ENCODE measurements around the gene VPS37D.

Gene VPS37D

DNA sequence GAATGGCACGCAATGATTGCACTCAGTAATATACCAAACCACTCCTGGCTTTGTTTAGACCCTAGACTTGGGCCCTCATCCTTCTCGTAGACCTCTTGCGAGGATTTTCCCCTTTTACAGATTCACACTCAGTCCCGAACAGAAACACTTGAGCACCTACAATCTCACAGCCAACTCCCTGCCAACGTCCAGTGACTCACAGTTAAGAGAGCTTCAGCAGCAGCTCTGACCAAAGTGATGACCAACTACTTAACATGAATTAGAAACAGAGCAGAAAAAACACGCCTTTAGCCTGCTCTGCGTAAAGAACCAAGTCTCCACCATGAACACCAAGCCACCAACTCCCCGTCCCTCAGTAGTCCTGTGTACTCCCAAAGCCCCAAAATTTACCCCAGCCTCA, 13.4 kb downstream of the VPS37D start:
- no peak for DNase-seq

DNA sequence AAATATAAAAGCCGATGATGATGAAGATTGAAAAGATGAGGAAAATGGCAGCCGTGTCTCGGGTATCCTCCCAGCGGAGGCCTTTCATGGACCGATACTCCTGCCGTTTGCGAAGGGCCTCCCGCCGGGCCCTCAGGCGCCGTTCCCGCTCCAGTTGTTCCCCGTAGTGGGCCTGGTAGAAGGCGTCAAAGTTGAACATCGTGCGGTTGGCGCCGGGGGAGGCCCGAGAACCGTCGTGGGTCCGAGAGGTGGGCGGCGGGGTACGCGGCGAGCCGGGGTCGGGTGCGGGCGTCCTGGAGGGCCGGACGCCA, 15.1 kb downstream of the VPS37D start:
- DNase-seq, result no peak

DNA sequence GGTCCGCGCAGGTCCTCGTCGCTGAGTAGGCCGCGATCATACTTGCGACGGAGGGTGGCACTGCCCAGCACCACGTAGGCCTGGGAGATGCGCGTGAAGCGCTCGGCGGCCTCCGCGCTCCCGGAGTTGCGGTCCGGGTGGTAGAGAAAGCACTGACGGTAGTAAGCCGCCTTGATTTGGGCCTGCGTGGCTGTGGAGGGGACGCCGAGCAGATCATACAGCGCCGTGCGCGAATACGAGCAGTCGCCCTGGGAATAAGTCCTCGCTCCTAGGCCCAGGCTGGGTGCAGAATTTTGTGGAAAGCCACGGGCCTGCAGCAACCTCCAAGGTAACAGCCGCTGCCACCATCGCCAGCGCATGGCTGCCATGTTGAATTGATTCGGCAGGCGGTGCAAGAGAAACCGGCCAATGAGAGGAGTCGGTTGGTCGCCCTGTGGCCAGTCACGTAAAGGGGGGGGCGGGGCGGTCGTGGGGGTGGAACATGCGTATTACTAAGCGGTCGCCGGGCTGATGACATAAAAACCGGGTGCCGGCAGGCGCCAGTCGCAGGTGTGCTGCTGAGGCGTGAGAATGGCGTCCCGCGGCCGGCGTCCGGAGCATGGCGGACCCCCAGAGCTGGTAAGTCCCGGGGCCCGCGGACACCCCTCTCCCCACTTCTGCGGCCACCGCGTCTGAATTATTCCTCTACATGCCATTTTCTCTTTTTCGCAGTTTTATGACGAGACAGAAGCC, 15.6 kb downstream of the VPS37D start, which contains the start of the genes BUD23 and DNAJC30:
Gene BUD23 (plus strand): TSS at position 542 of the 732 bp plus-strand sequence. CDS start 29 bp downstream, at position 571.
Gene DNAJC30 (minus strand): TSS at position 398 of the 732 bp plus-strand sequence. CDS start 30 bp downstream, at position 368.
- DNase-seq, result peak; percentile 61 to 80

DNA sequence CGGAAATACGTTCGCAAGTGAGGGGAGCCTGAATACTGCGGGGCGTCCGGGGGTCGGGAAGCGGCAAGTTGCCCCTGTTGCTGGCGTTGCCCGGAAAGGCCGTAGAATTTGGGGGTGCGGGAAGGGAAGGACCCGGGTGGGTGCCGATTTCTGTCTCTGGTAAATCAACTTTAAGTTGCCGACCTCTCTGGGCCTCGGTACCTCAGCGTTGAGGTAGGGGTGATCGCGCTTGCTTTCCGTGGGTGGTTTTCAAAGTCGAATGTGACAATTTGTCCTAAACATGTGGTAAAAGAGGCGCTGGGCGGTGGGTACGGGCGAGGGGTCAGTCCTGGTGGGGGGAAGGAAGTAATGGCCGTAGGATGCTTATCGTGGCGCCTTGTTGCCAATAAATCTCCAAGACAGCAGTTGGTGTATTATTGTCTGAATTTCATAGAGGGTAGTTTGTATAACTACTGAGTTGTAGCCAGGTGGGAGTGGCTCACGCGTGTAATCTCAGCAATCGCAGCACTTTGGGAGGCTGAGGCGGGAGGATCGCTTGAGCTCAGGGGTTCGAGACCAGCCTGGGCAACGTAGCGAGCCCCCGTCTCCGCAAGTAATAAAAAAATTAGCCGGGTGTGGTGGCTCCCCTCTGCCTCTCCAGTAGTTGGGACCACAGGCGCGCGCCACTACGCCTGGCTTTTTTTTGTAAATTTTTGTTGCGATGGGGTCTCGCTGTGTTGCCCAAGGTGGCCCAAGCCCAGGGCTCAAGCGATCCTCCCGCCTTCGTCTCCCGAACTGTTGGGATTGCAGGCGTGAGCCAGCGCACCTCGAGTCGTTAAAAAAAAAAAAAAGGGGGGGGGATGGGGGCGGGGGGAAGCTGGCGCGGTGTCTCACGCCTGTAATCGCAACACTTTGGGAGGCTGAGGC, 16.4 kb downstream of the VPS37D start:
- no peak for DNase-seq

DNA sequence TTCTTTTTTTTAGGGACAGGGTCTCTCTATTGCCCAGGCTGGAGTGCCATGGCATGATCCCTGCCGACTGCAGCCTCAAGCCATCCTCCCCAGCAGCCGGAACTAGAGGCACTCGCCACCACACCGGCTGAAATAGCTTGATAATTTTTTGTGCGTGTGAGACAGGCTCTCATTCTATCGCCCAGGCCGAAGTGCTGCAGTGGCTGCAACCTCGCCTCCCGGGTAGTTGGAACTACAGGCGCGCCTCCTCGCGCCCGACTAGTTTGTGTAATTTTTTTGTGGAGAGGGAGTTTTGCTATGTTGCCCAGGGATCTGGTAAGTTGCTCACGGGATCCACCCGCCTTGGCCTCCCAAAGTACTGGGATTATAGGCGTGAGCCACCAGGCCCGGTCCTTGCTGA, 17.7 kb downstream of the VPS37D start:
- DNase-seq, result no peak

DNA sequence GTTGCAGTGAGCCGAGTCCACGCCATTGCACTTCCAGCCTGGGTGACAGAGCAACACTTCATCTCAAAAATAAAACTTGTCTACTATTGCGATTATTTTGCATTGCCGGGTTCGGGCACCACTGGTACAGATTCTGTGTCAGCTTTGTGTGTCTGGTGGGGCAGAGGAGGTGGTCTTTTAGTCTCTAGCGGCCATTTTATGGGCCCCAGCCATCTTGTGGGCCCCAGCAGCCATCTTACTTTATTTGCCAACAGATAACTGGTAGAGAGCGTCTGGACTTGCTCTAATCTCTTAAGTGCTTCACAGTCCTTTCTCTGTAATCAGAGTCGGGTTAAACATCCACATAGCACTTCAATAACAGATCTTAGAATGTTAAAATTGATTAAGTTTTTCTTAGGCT, 20.7 kb downstream of the VPS37D start:
- no peak for DNase-seq

DNA sequence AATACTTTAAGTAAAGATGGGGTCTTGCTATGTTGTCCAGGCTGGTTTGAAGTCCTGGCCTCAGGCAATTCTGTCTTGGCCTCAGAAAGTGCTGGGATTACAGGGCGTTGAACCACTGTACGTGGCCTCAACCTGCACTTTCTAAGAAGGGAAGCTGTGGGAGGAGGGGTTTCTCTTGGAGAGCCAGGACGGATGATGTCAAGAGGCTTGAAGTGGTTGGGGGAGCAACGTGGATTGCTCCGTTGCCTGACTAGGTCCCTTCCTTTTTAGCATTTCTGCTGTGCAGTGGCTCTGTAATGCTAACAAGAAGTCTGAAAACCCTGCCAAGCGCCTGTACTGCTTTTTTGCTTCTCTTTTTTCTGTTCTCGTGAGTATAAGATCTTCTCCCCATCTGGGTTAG, 23.0 kb downstream of the VPS37D start:
- DNase-seq, result no peak

DNA sequence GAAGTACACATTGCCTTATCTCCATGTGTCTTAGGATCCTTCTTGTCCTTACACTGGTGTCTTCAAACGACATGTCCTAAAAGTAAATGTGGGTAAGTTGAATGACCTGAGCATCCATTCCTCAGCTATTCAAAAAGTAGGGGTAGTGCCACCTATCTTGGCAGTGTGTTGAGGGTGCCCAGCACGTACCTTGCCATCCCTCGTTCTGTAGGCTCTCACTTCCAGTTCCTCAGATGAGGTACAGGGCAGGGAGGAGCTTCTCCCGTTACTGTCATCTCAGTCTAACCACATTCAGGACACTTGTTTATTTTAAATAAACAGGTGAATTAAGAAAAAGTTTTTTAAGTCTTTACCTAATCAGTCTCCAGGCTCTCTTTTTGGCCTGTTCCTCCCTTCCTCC, 28.7 kb downstream of the VPS37D start:
- no peak for DNase-seq

DNA sequence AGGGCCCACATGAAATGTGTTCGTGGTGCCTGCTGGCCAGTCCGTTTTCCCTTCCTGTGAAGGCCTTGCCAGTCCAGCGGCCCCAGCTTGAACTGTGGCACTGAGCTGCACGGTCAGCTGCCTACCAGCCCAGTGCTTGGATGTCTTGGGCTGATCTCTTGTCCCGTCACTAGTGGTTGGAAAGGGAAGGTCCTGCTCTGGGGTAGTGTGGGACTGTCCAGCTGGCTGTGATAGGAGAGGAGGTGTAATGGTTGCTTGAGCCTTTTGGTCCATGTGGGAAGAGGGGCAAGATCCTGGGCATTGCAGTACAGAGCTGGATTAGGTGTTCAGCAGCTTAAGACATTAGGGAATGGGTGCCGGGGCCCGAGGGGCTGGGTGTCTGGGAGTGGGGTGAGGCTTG, 30.8 kb downstream of the VPS37D start:
- DNase-seq, result no peak

DNA sequence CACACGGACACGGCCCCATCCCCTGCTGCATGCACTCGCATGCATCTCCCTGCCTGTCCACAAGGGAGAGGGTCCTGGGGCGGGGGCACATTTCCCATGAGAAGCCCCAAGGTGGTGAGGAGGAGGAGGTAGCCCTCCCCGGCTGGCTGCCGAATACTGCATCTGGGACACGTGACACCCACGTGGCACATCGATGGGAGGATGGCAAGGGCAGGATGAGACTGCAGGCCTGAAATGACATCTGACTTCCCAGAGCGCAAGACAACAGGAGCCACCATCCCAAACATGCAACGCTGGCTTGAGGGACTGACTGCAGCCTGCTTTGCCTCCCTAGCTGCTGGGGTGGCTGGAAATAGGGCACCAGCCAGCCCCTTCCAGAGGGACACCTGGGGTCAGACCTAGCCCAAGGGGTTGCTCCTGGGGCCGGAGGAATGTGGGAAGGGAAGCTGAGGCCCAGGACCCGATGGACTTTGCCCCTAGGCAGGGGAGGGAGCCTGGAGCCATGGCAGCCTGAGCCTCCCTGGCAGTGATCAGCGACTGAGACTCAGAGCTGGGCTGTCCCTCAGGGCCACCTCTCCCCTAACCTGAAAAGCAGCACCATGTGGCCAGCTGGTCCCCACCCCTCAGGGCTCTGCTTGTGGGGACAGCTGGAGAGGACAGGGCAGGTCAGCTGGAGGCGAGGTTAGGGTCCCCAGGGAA, 31.9 kb downstream of the VPS37D start:
- no peak for DNase-seq

DNA sequence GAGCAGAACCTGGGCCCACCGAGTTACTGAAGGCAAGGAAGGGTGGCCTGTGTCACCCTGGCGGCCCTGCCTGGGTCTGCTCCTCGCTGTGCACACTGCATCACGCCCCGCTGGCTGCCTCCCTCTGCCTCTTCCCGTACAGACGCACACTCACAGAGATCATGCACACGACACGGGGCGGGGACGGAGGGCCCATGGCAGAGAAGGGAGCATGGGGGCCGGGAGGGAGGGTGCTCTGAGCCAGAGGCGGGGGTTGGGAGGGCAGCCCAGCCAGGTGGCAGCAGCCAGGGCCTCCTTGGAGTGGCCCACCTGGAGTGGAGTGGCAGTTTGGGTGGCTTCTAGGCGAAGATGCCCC, 32.4 kb downstream of the VPS37D start:
- no peak for DNase-seq

DNA sequence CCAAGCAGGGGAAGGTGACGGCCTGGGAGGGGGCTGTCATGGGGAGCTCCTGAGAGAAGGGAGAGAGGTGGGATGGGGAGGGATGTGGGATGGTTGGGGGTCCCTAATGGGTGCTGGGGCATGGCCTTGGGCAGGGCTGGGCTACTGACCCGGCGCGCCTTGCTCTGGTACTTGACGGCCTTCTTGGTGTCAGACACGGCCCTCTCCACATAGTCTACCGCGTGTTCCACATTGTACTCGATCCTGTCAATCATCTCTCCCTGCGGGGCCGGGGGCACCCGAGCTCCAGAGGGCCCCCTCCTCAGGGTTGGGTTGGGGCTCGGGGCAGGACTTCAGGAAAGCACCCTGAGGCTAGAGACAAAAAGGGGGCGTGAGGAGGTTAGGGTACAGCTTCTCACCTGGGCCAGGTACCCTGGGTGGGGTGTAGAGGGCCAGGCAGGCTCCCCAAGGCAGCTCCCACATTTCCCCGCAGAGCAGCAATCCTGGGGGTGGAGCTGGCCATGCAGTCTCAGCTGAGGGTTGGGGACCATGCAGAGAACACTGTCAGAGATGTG, 33.0 kb downstream of the VPS37D start:
- DNase-seq, result no peak

DNA sequence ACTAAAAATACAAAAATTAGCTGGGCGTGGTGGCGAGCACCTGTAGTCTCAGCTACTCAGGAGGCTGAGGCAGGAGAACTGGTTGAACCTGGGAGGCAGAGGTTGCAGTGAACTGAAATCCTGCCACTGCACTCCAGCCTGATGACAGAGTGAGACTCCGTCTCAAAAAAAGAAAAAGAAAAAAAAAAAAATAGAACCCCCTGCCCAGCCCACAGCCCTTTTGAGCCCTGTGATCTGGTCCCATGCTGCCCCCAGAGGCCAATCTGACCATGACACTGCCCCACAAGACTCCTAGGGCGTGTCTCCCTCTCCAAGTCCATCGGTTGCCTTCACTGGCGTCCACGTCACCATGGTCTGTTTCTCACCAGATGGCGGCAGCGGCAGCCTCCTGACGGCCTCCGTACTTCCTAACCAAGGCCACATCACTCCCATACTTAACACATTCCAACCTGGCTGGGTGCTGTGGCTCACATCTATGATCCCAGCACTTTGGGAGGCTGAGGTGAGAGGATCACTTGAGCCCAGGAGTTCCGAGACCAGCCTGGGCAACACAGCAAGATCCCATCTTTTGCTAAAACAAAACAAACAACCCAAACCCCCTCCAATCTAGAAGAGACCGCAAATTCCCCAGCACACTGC, 33.8 kb downstream of the VPS37D start:
- DNase-seq, result no peak

DNA sequence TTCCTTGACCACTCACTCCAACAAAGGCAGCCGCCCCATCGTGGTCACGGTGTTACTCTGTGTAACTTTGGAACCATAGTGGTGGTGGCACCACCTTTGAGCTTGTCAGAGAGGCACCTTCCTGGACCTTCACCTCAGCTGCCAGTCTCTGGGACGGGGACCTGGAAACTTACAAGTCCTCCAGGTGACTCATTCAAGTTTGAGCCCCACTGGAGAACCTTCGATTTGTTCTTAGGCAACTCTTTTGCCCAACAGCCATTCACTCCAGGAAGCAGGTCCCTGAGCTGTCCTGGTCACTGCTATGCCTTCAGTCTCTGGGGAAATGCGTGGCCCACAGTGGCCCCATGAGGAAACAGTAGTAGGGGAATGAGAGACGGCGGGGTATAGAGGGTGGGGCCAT, 34.6 kb downstream of the VPS37D start:
- DNase-seq, result no peak

DNA sequence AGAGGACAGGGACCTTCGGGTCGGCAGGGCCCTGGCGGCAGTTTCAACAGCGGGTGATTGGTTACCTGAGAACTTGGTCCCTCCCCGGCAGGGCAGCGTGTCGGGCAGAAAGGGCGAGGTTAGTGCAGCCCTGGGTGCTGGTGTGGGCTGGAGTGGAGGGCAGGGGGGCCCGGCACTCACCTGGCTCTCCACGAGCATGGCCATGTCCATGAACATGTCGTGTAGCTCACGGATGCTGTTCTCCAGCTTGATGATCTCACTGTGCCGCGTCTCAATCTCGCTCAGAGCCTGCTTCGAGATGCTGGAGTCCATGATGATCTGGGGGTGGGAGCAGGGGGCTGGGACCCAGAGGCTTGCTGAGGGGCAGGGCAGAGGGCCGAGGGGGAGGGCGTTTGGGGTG, 35.0 kb downstream of the VPS37D start:
- DNase-seq, result no peak

DNA sequence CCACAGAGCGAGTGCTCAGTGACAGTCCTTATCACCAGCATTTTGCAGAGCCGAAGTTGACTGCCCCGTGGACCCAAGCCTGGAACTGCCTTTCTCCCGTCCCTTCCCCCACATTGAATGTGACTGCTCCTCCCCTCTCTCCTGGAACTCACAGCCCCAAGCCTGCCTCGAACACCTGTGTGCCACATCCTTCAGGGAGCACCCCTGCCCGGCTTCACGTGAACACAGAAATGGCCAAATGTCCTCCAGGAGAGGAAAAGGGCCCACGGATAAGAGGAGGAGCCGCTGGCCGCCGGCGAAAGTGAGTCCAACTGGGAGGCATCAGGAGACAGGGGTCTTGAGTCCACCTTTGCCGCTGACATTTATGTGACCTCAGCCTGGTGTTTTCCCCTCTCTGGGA, 35.6 kb downstream of the VPS37D start:
- DNase-seq, result no peak

DNA sequence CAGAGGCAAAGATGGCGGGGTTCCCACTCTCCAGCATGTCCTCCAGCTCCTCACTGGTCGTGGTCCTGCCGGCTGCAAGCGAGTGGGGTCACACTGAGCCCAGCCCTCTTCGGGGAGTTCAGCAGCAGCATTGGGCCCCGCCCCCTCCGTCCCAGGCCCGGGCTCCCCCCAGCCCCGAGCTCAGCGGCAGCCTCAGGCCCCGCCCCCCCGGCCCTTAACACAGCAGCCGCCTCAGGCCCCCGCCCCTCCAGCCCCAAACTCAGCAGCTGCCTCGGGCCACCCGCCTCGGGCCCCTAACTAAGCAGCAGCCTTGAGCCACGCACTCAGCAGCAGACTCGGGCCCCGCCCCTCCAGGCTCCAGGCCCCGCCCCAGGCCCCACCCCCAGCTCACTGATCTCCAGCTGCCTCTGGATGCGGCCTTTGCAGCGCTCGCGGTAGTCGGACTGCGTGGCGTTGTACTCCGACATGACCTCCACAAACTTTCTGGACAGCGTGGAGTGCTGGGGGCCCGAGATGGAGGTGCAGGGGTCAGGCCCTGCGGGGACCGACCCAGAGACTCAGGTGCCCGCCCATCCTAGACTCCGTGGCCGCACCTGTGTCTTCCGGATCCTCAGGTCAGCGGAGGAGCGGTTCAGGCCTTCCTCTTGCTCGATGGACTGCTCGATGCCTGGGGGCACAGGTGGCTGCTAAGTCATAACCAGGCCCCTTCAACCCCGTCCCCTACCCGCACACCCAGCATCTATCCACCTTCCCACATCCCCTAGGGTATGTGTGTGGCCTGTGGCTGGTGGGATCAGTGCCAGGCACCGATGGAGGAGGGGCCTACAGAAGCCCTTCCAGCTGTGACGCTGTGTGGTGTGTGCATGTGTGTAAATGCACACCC, 36.4 kb downstream of the VPS37D start:
- DNase-seq, result no peak

DNA sequence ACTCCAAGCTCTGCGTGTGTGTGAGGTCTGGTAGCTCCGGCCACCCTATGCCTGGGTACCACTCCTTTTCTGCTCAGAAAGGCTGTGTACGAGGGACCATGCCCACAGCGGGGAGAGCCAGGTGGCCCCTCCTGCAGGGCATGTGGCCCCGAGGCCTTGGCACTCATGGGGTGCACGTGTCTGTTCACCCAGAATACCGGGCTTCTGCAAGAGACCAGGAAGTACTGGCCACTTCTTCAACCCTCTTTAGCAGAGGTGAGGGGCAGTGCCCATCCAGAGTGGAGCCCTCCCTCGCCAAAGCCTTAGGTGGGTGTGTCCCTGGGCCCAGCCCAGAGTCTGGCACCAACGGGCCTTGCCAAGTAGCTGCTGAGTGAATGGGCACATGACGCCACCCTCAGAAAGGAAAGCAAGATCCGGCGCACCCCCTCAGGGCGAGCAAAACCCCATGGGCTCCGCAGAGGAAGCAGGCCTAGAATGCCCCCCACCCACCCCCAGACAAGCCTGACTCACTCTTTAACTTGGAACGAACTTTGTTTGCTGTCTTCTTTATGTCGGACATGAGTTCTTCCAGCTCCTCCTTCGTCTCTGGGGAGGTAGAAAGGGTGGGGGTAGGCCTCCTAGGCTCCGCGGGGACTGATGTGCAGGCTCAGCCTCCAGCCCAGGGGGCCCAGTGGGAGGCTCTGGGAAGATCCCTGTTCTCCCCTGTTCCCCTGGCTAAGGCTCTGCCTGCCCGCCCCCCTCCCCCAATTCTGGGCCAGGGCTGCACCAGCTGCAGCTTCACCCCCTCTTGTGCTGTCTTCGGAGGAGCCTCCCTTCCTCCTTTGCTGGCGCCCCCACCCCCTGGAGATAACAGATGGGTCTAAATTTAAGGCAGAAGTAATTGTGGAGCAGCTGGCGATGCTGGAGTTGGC, 37.3 kb downstream of the VPS37D start:
- peak; percentile 47 to 58 for DNase-seq

DNA sequence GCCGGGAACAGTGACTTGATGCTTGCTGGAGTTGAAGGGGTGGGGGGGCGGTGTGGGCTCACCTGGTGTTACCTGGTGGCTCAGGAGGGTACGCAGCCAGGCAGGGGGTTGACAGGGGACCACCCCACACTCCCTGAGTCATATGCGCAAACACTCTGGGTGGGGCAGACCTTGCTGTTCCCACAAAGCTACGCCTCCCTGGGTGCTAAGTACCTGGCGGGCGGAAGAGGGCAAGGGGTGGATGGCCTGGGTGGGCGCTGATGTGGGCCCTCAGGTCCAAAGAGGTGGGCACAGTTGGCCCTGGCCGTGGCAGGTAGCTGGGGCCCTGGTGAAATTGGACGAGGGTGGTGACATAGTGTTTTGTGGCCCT, 37.9 kb downstream of the VPS37D start:
- DNase-seq, result no peak

DNA sequence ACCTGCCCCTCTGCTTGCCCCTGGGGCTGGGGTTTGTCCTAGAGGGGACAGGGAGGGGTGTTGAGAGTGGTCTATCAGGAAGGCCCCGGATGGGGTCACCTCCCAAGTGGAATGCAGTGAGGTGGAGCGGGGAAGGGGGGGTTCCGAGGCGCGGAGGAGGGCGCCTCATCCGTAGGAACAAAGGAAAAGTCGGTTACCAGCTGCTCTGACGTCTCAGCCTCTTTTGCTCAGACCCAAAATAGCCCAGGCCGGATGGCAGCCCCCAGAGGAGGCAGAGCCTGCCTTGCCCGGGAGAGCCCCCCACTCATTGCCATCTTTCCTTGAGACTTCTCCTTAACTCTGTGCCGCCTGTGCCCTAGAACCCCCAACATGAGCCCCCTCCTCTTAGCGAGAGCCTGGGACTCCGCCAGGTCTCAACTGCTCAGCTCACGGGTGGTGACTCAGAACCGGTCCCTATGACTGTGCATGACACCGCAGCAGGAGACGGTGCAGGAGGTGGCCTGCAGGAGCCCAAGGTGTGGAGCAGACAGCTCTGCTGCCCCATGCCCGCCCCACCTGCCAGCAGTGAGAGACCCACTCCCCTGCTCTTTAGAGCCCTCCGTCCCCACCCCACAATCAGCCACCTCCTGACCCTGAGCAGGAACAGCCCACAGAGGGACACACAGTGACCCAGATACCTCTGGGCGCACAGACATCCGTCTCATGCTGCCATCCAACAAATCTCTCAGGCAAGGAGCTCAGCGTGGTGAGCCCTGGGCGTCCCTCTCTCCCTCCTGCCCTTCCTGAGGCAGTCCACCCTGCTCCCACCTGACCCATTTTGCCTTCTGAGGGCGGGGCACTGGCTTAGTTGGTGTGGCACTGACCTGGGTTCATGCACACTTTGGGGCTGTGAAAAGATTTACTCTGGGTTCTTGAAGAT, 38.8 kb downstream of the VPS37D start:
- no peak for DNase-seq

Data from NCI-H446 (cell line).